Heart left ventricle (tissue), 16 donors: ENCODE data around the gene NOL9. TPM values are rescaled to one million over a fixed set of nuclear protein-coding genes. Genes with fewer than 3 reads are reported as not detected.

ENCODE experiments used
- ATAC-seq, 4 donors: fragments of 200-7000 bp; cut with Tn5 transposase; one replicate each; pipeline ENCODE4 v1.9.1; 2020 to 2022; ENCODE audit warnings: moderate library complexity in 4 of 4, mild to moderate bottlenecking in 3 of 4, moderate number of reproducible peaks in 1 of 4
- DNase-seq, 5 donors: peaks; one replicate each; pipeline ENCODE4 v3.0.0-alpha.2; 2020
- H3K27ac ChIP-seq, 12 donors: fragments of 200-600 bp; sonication (generic) in 4 of 12; one replicate each; pipeline versions ENCODE4 v1.5.0 to v1.8.0; 2016 to 2022; ENCODE audit warnings: mild to moderate bottlenecking in 2 of 12
- H3K27me3 ChIP-seq, 9 donors: fragments of 200-600 bp; sonication (generic) in 2 of 9; one replicate each; pipeline versions ENCODE4 v1.5.1 to v1.8.0; 2016 to 2022; ENCODE audit warnings: mild to moderate bottlenecking in 3 of 9
- H3K36me3 ChIP-seq, 9 donors: fragments of 200-600 bp; sonication (generic) in 2 of 9; one replicate each; pipeline versions ENCODE4 v1.5.0 to v1.8.0; 2018 to 2022; ENCODE audit warnings: mild to moderate bottlenecking in 2 of 9
- H3K4me1 ChIP-seq, 12 donors: fragments of 200-600 bp; sonication (generic) in 4 of 12; one replicate each; pipeline versions ENCODE4 v1.5.0 to v1.8.0; 2016 to 2022; ENCODE audit warnings: mild to moderate bottlenecking in 3 of 12
- H3K4me3 ChIP-seq, 12 donors: fragments of 200-600 bp; sonication (generic) in 4 of 12; one replicate each; pipeline versions ENCODE4 v1.5.0 to v1.8.0; 2017 to 2022; ENCODE audit warnings: mild to moderate bottlenecking in 9 of 12, moderate library complexity in 4 of 12
- H3K9me3 ChIP-seq, 12 donors: fragments of 200-600 bp; sonication (generic) in 4 of 12; one replicate each; pipeline versions ENCODE4 v1.5.0 to v1.8.0; 2016 to 2022; ENCODE audit warnings: mild to moderate bottlenecking in 1 of 12
- POLR2A ChIP-seq, 2 donors: fragments of 450-650 bp; IDR thresholded peaks; one replicate each; pipeline ENCODE4 v1.6.1; 2017; ENCODE audit warnings: antibody characterized with exemption in 2 of 2, mild to moderate bottlenecking in 2 of 2, moderate library complexity in 2 of 2
- WGBS, 4 donors: extraction: QIAGEN DNeasy Blood & Tissue Kit in 2 of 4; methylation state at CpG; one replicate each; pipeline versions ENCODE4 v1.1.5 to v1.1.7; 2013 to 2018; 5-methylcytosine and 5-hydroxymethylcytosine counted together
- intact Hi-C, 10 donors: fragments of 100-400 bp; cut with DNase I; formaldehyde crosslinking; loops; one replicate each; pipeline versions ENCODE4 v1.11.1 to v1.14.2; 2022
- polyA plus RNA-seq, 2 donors: library from polyadenylated mRNA; stranded (reverse); fragments of 200-250 nt; gene quantifications; one replicate each; pipeline ENCODE4 v1.2.3, GENCODE V29; 2013
- total RNA-seq, 9 donors: library from RNA; depleted of rRNA in 2 of 9; stranded (reverse); fragments of >200 nt in 2 of 9; fragmentation: NEBNext Ultra II Directional in 3 of 9; extraction: Animal tissue kit (Norgen Biotek cat#: 25700) in 3 of 9; gene quantifications; one replicate each; pipeline versions ENCODE4 v1.1.0 to v1.2.4, GENCODE V29; 2016 to 2023
- TF ChIP-seq, protein P1 (sequence below), 12 donors: fragments of 200-600 bp; sonication (generic) in 4 of 12; IDR thresholded peaks; one replicate each; pipeline versions ENCODE4 v1.5.0 to v1.8.0; 2018 to 2022; ENCODE audit warnings: antibody characterized with exemption in 12 of 12, mild to moderate bottlenecking in 5 of 12
- donor health status: ischemic (EF 13 %, LVEDD 7.1; RV severe dilation, severe dysfunction).
- donor health status: healthy with polysubstance abuse.
- donor health status: DM: no; HTN: yes; CAD: no.
- donor health status: DM: no; HTN: no; CAD: no.
- donor health status: ischemic (EF 25% LVEDD 6.9; RV normal size, moderate dysfunction).
- donor health status: ischemic (EF 25% LVEDD 5.7; RV mildly dilated, moderate dysfunction).
- donor health status: healthy.
- donor health status: DM: yes; HTN: yes; CAD: no.
- donor health status: ischemic (EF 35%, LVEDD 5.7; RV mildly dilated, moderate dysfunction).
- donor health status: nonischemic (EF 11% LVEDD 7.7; RV severe dilation, severe dysfunction).
- donor health status: DM: yes; HTN: yes; CAD: no.
- donor health status: PGD.
- donor health status: ischemic (EF 29% LVEDD 5.4; RV normal size, mild dysfunction).
- donor health status: nonischemic (EF 23%, LVEDD 6.1; RV moderate dilation, normal function).

The NOL9 gene
- total and polyA plus RNA-seq, 11 donors: 5.7 to 20.6 (median 15.4) TPM

DNA sequence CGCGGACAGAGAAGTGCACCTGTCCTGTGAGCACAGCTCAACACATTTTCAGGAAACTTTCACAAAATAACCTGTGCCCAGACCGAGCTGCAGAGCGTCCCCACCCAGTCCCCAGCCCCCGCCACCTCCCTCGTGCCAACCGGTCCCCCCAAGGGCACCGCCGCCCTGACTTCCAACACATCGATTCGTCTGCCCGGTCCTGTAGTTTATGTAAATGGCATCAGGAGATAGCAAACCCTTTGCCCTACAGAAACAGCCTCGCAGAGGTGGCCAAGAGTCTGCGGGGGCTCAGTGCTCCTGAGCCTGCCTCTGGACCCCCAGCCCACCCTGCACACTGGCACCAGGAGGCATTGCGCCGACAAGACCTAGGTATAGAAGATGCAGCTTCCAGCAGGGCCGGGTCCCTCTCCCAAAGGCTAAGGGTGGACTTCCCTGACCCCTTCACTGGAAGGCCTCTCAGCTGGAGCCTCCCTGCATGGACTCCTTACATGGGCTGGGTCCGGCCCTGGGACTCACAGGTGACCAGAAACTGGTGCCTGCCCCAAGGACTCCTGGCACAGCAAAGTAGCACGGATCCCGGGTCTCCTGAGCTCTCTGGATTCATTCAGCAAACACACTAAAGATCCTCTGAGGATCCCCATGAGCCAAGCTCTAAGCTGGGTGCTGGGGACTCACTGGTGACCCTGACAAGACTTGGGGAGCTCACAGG is 56.3 kb downstream of the NOL9 start:
- no peaks in the 10 kb centered on the region for H3K9me3 ChIP-seq
- peaks cover 0 to 16% (median 0%) of the 10 kb centered on the region in 9 donors for H3K27me3 ChIP-seq
- WGBS, 4 donors: 36 to 52% (median 47%) methylated on average over 15 to 20 of the region's 20 CpGs
- peak overlapping the region in 10 of 12 donors; percentile 24 to 87 (median 70) for H3K27ac ChIP-seq
- H3K36me3 ChIP-seq: no peaks in the 10 kb centered on the region
- DNase-seq (peak in 1 of 5 donors; percentile 31), ATAC-seq (no peak)
- H3K4me3 ChIP-seq: peak overlapping the region; percentile 18 to 81 (median 70)
- peaks cover 10 to 86% (median 56%) of the 10 kb centered on the region in 12 donors for H3K4me1 ChIP-seq
- intact Hi-C loops: loop anchor here in 2 of 10 donors (5.0 to 10.0 kb wide), 2 partner anchors 54 to 127 kb away; partner anchors contain the start of genes NOL9 (in 1 of the 2) and THAP3 (in 1 of the 2)
- TF ChIP-seq, protein P1, sequence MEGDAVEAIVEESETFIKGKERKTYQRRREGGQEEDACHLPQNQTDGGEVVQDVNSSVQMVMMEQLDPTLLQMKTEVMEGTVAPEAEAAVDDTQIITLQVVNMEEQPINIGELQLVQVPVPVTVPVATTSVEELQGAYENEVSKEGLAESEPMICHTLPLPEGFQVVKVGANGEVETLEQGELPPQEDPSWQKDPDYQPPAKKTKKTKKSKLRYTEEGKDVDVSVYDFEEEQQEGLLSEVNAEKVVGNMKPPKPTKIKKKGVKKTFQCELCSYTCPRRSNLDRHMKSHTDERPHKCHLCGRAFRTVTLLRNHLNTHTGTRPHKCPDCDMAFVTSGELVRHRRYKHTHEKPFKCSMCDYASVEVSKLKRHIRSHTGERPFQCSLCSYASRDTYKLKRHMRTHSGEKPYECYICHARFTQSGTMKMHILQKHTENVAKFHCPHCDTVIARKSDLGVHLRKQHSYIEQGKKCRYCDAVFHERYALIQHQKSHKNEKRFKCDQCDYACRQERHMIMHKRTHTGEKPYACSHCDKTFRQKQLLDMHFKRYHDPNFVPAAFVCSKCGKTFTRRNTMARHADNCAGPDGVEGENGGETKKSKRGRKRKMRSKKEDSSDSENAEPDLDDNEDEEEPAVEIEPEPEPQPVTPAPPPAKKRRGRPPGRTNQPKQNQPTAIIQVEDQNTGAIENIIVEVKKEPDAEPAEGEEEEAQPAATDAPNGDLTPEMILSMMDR (IDR thresholded peaks at IDR 0.05): no peak
- TF ChIP-seq POLR2A (IDR thresholded peaks at IDR 0.05): no peak

DNA sequence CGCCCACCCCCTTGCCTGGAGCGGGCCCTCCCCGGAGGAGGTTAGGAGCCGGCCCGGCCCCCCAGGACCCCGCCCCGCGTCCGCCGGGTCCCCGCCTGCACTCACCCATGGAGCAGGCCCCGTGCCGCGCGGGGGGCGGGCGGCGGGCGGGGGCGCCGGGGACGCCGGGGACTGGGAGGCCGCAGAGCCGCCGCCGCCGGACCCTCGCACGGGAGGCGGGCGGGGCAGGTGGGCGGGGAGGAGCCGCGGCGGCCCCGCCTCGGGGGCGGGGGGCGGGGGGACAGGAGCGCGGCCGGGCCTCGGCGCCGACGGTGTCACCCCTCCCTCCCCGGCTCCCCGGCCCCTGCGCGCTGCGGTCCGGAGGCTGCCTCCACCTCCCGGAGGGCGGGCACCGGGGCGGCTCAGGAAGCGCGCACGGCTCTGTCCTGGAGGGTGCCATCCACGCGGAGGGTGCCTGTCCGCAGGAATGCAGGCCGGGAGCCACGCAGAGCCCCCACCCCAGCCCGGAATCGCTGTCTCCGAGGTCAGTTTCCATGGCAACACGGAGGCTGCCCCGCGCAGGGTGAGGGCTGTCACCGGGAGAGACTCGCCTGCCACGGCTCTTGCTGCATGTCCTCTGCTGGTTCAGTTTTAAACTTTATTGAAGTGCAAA is 57.0 kb downstream of the NOL9 start:
- Histone ChIP-seq H3K4me1 (peaks cover 6 to 85% (median 55%) of the 10 kb centered on the region in 12 donors), H3K27me3 (peaks cover 0 to 16% (median 0%) of the 10 kb centered on the region in 9 donors), H3K36me3 (no peaks in the 10 kb centered on the region), H3K4me3 (peak overlapping the region; percentile 50 to 81 (median 70)), H3K27ac (peak overlapping the region in 11 of 12 donors; percentile 49 to 87 (median 78)), H3K9me3 (no peaks in the 10 kb centered on the region)
- intact Hi-C loops: loop anchor here in 2 of 10 donors (5.0 to 10.0 kb wide), 2 partner anchors 55 to 127 kb away; partner anchors contain the start of genes NOL9 (in 1 of the 2) and THAP3 (in 1 of the 2)
- TF ChIP-seq POLR2A (IDR thresholded peaks at IDR 0.05): peak in 1 of 2 donors; percentile 19
- TF ChIP-seq, protein P1 (IDR thresholded peaks at IDR 0.05): no peak
- DNase-seq: peak; percentile 67 to 83 (median 73)
- ATAC-seq: peak in 3 of 4 donors; percentile 25 to 48 (median 48)
- WGBS, 4 donors: 0 to 1% (median 1%) methylated on average over 8 to 74 of the region's 74 CpGs

DNA sequence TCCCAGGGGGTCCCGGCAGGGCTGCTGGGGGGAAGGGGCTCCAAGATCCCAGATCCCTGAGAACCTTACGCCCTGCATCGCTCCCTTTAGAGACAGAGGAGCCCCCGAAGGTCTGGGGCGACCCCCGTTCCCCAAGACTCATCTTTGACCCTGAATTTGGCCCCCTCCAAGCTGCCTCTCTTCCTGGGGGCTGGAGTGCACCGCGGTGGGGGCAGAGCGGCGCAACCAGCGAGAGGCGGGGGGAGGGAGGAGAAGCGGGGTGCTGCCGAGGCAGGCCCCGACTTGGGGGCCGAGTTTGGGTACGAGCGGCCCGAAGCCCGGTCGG is 57.5 kb downstream of the NOL9 start:
- peaks cover 1 to 85% (median 55%) of the 10 kb centered on the region in 12 donors for H3K4me1 ChIP-seq
- peak overlapping the region in 11 of 12 donors; percentile 49 to 87 (median 78) for H3K27ac ChIP-seq

More for the DNA sequence above, 57.5 kb downstream of the NOL9 start:
- no peak for DNase-seq
- ATAC-seq: no peak
- H3K9me3 ChIP-seq: no peaks in the 10 kb centered on the region
- peaks cover 0 to 16% (median 0%) of the 10 kb centered on the region in 9 donors for H3K27me3 ChIP-seq
- WGBS, 4 donors: 4 to 6% (median 6%) methylated on average over 20 to 21 of the region's 21 CpGs; no CpG with 5 or more reads in 1 of the 4 donors
- intact Hi-C loops: loop anchor here in 2 of 10 donors (5.0 to 10.0 kb wide), 2 partner anchors 55 to 128 kb away; partner anchors contain the start of genes NOL9 (in 1 of the 2) and THAP3 (in 1 of the 2)
- no peaks in the 10 kb centered on the region for H3K36me3 ChIP-seq
- TF ChIP-seq, protein P1 (IDR thresholded peaks at IDR 0.05): no peak
- TF ChIP-seq POLR2A (IDR thresholded peaks at IDR 0.05): no peak
- H3K4me3 ChIP-seq: peak overlapping the region; percentile 42 to 81 (median 70)
